NCI-H526 (cell line): ENCODE results near the gene ATP10B.

Experiments used
- DNase-seq, 2 experiments: peaks; one replicate each; lab custom pipeline; 2025; lab: John Stamatoyannopoulos, UW

ATP10B gene

DNA sequence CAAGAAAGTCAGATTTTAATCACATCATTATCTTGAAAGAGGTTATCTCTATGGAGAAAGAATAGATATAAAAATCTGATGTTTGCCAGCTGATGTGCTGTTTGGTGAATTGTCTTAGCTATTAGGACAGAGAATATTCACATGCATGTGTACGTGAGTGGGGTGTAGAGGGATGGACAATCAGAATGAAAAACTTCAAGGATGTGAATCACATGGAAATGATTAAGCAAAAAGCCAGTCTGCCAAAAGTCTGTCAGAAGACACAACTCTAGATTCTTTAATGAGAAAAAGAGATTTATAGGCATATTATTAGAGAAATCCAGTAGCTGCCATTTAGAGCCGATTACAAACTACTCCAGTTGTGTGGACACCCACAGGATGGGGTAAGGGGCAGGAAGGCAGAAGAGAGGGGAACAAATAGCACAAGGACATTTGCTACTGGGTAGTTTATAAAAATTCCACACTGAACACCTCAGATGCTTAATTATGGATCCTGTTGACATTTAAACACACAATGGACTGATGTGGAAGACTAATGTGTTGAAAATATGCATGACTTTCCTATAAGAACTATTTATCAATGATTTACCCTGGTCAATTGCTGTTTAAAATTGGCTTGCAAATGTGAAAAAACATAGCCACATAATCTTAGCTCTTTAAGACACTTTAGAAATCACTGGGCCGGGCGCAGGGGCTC, 302.9 kb downstream of the ATP10B start:
- no peak for DNase-seq

DNA sequence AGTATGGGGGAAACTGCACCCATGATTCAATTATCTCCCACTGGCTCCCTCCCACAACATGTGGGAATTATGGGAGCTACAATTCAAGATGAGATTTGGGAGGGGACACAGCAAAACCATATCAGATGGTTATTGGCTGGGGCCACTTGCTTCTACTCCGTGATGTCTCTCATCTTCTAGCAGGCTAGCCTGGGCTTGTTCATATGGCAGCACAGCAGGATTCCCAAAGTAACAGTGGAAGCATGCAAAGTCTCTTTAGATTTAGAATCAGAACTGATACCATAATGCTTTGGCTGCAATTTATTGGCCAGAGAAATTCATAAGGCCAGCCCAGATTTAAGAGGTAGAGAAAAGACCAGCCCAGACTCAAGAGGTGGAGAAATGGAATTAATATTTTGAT, 304.1 kb downstream of the ATP10B start:
- DNase-seq = no peak

DNA sequence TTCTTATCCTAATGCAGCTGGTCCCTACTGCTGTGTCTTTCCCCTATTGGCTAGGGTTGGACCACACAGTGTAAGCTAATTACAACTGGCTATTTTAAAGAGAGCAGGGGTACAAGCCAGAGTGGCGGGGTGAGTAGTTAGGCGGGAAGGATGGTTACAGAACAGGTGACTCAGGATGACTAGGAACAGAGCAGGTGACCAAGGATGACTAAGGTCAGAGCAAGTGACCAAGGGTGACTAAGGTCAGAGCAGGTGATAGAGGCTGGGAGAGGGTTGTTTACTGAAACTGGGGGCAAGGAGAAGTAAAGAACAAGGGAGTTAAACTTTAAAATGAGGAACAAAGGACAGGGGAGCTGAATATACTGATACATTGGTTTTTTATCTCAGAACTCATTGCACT, 304.9 kb downstream of the ATP10B start:
- no peak for DNase-seq

DNA sequence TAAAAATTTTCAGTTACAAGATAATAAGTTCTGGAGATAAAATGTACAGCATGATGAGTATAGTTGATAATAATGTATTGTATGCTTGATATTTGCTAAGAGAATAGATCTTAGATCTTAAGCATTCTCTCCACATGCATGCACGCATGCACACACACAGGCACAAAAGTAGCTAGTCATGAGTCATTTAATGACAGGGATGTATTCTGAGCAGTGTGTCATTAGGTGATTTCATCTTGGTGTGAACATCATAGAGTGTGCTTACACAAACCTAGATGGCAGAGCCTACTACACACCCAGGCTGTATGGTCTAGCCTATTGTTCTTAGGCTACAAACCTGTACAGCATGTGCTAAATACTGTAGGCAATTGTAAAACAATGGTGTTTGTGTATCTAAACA, 306.2 kb downstream of the ATP10B start:
- DNase-seq = no peak

DNA sequence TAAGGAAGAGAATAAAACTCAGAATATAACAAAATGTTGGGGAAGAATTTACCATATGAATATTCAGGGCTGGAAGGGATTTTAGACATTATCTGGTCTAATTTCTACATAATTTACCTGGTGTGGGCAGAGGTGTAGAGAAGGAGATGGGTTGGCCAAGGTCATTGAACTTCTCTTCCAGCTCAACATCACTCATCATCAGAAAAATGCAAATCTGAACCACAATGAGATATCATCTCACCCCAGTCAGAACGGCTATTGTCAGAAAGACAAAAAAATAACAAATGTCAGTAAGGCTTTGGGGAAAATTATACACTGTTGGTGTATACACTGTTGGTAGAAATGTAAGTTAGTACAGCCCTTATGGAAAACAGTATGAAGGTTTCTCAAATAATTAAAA, 308.6 kb downstream of the ATP10B start:
- no peak for DNase-seq

DNA sequence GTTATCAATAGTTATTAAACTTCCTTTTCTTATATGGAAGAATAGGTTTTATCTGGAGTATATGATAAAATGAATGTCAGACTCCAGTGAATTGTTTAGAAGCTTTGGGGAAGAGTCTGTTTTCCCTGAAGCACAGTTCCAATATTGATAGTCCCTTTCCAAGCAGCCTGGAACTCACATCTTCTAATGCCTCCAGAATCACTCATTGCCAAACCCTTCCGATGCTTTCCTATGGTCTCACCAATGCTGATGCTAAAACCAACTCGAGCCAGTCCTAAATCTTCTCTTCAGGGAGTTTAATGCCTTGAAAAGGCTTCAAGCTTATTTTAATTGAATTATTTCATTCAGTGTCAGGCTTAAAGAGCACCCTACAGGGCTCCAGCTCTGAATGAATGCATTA, 309.2 kb downstream of the ATP10B start:
- no peak for DNase-seq

DNA sequence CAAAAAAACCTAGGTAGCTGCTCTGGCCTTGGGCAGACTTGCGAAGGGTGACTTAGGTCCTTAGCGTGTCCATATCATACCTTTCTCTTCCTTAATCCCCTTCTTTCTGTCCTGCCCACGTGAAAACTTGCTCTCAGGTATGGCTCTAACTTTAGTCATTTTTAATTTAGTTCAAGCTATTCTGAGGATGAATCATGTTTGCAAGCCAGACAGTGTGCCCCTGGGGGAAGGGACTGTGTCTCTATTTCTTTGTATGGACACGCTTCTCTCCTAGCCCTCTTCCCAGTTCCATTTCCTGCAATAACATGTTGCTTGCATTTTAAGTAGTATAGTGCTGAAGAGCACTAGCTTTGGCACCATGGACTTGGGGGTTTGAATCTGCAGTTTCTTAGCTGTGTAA, 309.7 kb downstream of the ATP10B start:
- no peak for DNase-seq

DNA sequence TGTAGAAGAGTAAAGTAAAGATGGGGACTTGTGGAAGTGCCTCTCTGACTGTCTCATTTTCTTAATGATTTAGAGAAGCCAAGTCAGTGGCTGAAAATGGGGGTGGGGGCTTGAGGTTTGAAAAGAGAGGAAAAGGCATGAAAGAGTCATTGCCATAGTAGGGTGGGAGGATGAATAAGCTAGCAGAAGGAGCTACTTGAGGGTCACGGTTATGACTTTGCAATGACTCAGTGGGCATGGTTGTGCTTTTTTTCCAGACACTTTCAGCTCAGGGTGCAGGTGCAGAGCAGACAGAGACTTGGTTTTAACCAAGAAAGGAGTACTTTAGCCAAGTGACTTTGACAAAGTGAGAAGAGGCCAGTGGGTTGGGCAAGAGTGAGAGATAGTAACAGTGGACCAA, 312.6 kb downstream of the ATP10B start:
- DNase-seq = no peak

DNA sequence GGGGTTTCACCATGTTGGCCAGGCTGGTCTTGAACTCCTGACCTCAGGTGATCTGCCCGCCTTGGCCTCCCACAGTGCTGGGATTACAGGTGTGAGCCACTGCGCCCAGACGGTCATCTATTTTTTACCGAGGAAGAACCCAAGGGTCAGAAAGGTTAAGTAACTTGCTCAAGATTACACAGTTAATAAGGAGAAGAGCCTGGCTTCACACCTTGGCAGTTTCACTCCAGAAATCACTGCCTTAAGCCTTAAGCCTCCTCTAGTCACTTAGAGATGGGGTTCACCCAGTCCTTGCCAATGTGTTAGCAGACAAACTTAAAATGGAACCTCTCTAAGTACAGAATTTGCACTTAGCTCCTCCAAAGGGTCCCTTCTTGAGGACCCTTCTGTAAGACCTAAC, 314.1 kb downstream of the ATP10B start:
- no peak for DNase-seq

DNA sequence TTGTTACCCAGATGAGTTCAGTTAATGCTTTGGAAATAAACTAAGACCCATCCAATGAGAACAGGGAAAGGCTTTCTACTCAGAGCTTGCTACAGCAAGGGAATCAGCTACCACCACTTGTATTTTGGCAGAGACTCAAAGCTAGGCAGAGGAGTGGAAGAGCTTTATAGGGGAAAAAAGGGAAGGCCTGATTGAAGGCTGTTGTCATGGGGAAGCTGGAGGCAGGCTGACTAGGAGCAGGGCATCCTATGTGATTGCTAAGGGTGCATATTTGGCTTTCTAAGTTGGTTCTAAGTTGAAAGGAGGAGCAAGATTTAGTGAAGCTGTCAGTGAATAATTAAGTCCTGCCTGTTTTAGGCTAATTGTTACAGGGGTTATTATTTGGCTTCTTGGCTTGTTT, 314.9 kb downstream of the ATP10B start:
- DNase-seq = no peak

DNA sequence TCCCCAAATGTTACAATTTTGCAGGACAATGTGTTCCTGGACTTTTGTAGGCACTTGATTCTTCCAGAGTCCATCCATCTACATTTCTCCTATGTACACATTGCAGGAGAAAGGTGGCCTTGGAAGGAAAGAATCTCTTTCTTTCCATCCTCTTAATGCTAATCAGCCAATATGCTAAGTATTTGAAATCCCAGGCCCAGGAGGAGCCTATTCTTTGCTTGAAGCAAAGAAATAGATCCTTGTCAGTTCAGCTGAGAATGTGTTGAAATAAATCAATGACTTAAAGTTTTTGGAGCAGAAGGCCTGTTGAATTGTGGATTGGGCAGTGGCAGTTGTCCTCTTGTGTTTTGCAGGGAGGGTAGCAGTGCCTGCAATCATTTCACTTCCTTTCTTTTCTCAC, 317.1 kb downstream of the ATP10B start:
- no peak for DNase-seq

DNA sequence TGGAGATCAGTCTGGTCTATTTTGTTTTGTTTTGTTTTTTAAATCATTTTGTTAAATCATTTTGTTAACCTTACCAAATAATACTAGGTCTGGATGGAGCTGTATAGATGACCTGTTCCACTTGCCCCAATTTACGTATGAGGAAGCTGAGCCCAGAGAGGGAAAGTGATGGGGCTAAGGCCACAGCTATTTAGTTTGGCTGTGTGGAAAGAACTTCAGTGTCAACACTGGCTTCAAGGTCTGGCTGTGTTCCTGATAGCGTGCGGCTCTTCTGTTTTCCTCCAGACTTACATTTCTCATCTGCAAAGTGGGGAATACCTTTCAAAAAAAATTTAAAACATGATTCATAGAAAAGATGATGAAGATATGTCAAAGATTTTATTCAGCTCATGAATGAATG, 317.9 kb downstream of the ATP10B start:
- DNase-seq = no peak

DNA sequence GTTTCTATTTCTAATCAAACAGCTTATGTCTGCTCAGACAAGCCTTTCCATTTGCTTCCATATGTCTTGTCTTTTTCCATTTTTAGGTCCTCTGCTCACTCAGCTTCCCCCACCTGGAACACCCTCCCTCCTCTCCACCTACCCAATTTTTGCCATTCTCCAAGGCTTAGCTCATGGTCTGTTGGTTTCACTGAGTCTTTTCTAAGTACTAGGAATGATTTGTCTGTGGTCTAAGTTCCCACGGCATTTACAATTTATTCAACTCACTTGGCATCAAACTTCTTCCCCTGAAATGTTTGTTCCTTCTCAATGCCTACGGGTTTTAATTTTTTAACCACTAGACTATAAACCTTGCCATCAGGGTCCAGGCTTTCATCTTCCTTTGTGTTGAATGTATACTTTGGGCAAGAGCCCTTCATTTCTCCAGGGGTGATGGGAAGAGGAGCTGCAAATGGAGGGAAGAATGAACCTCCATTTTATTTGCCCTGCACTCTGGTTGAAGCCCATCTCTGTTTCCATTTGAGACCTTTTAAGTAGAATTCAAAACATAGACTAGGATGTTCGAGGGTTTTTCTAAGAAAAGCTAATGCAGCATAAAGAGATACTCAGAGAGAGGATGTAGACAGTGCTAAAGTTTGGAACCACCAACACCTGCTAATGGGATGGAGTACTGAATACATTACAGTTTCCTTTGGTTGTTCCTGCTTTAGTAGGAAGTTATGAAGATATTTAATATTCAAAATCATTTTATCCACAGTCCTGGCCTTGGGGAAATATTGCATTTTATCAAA, 326.3 kb downstream of the ATP10B start:
- DNase-seq = no peak

DNA sequence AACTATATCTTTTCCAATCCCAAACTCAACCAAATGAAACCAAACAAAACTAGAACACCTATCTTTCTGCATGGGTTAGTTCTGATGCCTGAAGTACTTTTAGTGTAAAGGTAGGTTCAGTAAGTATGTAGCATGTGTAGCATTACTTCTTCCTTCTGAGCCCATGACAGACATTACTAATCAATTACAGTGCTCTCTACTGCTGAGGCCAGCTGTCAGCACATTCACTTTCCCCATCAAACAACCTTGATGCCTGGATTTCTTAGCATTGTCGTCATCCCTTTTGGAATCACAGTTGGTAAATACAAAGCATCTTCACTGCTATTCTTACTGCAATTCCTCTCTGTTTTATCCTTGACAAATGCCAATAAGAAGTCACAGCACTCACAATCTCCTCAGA, 327.2 kb downstream of the ATP10B start:
- DNase-seq = no peak

DNA sequence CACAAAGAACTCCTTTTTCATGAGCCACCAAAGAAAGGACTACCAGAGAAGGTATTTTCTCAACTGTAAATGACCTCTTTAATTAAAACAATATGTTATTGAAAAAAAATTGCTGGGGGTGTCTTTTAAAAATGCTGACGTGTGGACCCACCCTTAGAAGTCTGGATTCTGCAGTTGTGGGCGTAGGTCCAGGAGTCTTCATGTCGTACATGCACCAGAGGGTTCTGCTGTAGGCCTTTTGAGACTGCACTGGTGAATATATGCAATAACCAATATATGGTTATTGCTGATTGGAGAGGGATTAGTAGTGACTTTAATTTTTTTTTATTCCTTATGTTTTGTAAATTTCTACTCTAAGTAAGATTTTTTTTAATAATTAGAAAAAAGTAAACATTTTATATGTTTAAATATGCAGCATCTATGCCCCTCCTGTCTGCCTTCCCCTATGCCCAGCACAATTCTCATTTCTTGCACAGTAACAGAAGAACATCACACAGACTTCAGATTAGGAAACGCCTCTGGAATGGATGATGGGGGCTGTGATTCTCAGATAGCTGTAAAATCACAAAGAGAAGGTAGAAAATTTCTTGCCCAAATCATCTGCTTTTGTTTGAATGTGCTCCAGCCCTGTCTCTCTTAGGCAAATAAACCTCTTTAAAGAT, 328.4 kb downstream of the ATP10B start:
- DNase-seq = no peak

DNA sequence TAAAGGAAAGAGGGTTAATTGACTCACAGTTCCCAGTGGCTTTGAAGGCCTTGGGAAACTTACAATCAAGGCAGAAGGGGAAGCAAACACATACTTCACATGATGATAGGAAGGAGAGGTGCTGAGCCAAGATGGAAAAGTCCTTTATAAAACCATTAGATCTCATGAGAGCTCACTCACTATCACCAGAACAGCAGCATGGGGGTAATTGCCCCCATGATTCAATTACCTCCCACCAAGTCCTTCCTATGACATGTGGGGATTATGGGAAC, 330.7 kb downstream of the ATP10B start:
- no peak for DNase-seq

DNA sequence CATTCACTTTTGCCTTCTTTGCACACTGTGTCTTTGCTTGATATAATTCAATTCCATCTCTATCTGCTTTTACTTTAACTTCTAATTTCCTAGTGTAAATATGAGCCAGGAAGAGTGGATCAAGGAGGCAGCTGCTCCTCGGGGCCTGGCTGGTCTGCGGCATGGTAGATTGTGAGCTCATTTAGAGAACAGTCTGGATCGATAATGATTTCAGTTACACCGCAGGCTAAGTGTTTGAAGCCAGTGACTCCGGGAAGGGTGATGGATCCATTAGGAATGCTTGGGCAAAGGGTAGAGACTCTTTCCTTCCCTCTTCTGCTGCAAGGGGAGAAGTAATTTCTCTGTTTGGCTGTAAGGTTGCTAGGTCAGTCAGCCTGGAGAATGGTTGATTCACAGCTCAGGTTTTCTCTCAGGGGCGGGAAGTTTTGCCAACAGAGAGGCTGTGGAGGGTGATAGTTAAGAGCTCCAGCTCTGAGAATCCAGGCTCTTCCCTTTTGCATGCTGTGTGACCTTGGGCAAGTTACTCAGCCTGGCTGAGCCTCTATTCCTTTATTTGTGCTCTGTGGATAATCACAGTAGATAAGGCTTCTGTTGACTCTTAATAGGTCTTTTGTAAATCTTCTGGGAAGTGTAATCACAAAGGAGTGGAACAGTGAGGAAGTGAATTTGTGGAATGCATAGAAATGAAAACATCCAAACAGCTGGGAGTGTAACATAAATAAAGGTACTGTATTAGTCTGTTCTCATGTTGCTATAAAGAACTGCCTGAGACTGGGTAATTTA, 331.2 kb downstream of the ATP10B start:
- DNase-seq = no peak

DNA sequence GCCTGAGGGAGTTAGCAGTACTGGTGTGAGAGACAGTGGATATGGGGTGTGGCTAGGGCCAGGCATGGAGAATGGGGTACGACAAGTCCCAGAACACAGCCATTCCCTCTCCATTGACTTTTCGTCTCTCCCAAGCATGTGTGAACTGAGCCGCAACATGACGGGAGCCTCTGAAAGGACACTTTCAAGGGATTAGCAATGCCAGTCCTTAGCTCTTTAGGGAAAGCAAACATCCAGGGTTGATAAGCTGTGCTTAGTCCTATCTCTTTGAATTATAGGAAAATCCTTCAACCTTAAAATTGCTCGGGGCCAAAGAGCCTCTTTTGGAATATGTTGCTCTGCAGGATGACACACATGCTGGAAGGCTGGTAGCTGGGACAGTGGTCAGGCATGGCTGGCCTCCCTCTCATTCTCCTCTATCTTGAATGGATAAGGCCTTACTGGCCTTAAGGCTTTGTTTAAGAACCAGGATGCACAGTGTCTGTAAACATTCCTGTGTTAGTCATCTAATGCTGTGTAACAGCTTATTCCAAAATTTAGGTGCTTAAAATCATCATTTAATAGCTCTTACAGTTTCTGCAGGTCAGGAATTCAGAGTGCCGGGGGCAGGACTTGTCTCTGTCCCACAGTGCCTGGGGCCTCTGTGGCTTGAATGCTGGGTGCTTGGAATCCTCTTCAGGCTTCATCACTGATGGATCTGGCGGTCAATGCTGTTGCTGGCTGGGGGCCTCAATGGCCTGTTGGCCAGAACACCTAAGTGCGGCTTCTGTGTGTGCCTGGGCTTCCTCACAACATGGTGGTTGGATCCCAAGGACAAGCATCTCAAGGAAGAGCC, 335.1 kb downstream of the ATP10B start:
- no peak for DNase-seq

DNA sequence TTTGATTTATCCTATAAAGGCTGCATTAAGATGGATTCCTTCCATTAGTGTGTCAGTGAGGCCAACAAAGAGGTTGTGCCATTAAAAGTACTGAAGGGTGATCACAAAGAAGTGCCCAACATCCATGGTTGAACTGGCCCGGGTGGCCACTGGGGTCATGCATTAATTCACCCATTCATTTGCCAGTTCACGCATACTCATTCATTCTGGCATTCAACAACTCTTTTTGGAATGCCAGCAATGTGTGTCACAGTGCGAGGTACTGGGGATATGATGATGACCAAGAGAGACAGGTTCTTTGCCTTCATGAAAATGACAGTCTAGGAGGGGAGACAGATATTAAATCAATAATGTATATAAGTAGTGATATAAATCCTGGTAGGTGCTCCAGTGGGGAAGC, 337.1 kb downstream of the ATP10B start:
- no peak for DNase-seq

DNA sequence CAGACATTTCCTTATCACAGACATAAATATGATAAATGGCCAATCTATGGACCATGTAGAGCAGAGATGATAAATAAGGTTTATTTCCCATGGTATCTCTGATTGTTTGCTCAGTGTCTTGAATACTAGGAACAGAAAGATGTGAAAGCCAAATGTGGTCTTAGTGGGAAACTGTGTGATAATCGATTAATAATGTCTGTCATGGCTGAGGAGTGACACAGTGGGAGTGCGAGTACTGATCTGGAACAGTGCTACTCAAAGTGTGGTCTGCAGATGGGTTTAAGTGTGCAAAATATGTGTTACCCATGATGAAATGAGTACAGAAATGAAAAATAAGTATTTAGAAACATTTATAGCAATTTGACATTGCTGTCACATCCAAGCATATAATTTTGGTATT, 337.8 kb downstream of the ATP10B start:
- no peak for DNase-seq

DNA sequence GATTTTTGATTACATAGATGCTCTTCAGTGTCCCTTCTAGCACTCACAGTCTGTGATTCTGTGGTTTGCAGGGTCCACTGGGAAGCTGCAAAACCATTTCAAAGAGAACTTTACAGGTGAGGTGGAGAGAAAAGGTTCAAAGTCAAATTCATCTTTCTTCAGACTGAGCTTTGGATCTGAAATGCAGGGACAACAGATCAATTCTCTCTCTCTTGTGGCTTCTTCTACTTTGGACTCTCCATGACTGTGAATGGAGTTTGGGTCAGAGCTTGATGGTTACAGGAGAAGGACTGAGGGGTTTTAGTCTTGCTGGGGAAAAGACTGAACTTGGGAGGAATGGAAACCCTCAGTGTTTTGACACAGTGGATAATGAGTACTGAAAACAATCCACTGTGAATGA, 338.5 kb downstream of the ATP10B start:
- DNase-seq = no peak
